Psoas muscle (tissue), 8 donors: ENCODE data around the gene CLCA1. TPM values are rescaled to one million over a fixed set of nuclear protein-coding genes. Genes with fewer than 3 reads are reported as not detected.

Source experiments
- ATAC-seq, 4 donors: fragments of 200-7000 bp; cut with Tn5 transposase; one replicate each; pipeline ENCODE4 v1.9.1; 2020; ENCODE audit warnings: moderate library complexity in 3 of 4, mild to moderate bottlenecking in 2 of 4
- DNase-seq, 2 donors: peaks; one replicate each; pipeline ENCODE4 v3.0.0-alpha.2; 2020
- H3K27ac ChIP-seq: fragments of 200-600 bp; one replicate; pipeline ENCODE4 v1.8.0; 2022
- H3K27me3 ChIP-seq, 3 donors: fragments of 200-600 bp in 1 of 3; one replicate each; pipeline versions ENCODE4 v1.6.1 to v1.8.0; 2013 to 2022; ENCODE audit warnings: low read length in 2 of 3, mild to moderate bottlenecking in 2 of 3, moderate library complexity in 1 of 3; ENCODE audit not compliant: insufficient read depth in 3 of 3
- H3K36me3 ChIP-seq, 2 donors: fragments of 200-600 bp in 1 of 2; one replicate each; pipeline versions ENCODE4 v1.6.1 to v1.8.0; 2013 to 2022; ENCODE audit warnings: low read depth in 1 of 2, mild to moderate bottlenecking in 1 of 2, moderate library complexity in 1 of 2; ENCODE audit not compliant: insufficient read depth in 1 of 2
- H3K4me1 ChIP-seq: fragments of 200-600 bp; one replicate; pipeline ENCODE4 v1.8.0; 2022
- H3K4me3 ChIP-seq: fragments of 200-600 bp; one replicate; pipeline ENCODE4 v1.8.0; 2022; ENCODE audit warnings: mild to moderate bottlenecking
- H3K9me3 ChIP-seq: fragments of 200-600 bp; one replicate; pipeline ENCODE4 v1.8.0; 2022
- WGBS, 3 donors: extraction: QIAGEN DNeasy Blood & Tissue Kit; methylation state at CpG; one replicate each; pipeline versions ENCODE4 v1.1.6 to v1.1.7; 2013; 5-methylcytosine and 5-hydroxymethylcytosine counted together
- intact Hi-C, 2 donors: fragments of 100-400 bp; cut with DNase I; formaldehyde crosslinking; loops; one replicate each; pipeline versions ENCODE4 v1.11.0 to v1.14.2; 2022
- polyA plus RNA-seq, 3 donors: library from polyadenylated mRNA; stranded (reverse); fragments of 200-250 nt; gene quantifications; one replicate each; pipeline ENCODE4 v1.2.3, GENCODE V29; 2013
- total RNA-seq, 4 donors: library from RNA; stranded (reverse); fragmentation: NEBNext Ultra II Directional in 2 of 4; extraction: Animal tissue kit (Norgen Biotek cat#: 25700) in 2 of 4; gene quantifications; one replicate each; pipeline versions ENCODE4 v1.2.1 to v1.2.4, GENCODE V29; 2021 to 2023
- TF ChIP-seq, protein P1 (sequence below): fragments of 200-600 bp; IDR thresholded peaks from one replicate; pipeline ENCODE4 v1.8.0; 2022; ENCODE audit warnings: antibody characterized with exemption
- donor health status: healthy with polysubstance abuse.
- donor health status: DM: no; HTN: no; CAD: no; lungs with moderate emphysema.
- donor health status: Bipolar disorder and iron deficiency.
- donor health status: healthy.
- donor health status: DM: yes; HTN: yes; CAD: no.
- donor health status: DM: no; HTN: no; CAD: no.
- donor health status: DM: no; HTN: no; CAD: no.
- donor health status: DM: yes; HTN: yes; CAD: no.

CLCA1 gene
- total and polyA plus RNA-seq, 7 donors, result 0.03 to 0.09 (median 0.07) TPM; not detected in 4

DNA sequence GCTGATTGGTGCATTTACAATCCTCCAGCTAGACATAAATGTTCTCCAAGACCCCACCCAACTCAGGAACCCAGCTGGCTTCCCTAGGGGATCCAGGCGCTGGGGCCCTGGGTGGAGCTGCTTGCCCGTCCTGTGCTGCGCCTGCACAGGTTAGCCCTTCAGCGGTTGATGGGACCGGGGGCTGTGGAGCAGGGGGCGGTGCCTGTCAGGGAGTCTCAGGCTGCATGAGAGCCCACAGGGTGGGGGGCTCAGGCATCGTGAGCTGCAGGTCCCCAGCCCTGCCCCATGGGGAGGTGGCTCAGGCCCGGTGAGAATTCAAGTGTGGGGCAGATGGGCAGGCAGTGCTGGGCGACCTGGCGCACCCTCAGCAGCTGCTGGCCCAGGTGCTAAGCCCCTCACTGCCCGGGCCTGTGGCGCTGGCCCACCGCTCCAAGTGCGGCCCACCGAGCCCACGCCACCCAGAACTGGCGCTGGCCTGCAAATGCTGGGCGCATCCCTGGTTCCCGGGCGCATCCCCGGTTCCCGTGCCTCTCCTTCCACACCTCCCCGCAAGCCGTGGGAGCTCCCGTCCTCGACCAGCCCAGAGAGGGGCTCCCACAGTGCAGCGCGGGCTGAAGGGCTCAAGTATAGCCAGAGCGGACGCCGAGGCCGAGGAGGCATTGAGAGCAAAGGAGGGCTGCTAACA, 55.1 kb downstream of the CLCA1 start:
- Histone ChIP-seq H3K4me1 (no peaks in the 10 kb centered on the region), H3K9me3 (no peaks in the 10 kb centered on the region), H3K4me3 (no peak overlapping the region), H3K36me3 (no peaks in the 10 kb centered on the region), H3K27me3 (no peaks in the 10 kb centered on the region), H3K27ac (no peak overlapping the region)
- DNase-seq (no peak), ATAC-seq (no peak)
- 91 to 96% (median 96%) methylated on average over 30 to 32 of the region's 32 CpGs for WGBS, 3 donors
- intact Hi-C loops, result no loop called here
- TF ChIP-seq, protein P1, sequence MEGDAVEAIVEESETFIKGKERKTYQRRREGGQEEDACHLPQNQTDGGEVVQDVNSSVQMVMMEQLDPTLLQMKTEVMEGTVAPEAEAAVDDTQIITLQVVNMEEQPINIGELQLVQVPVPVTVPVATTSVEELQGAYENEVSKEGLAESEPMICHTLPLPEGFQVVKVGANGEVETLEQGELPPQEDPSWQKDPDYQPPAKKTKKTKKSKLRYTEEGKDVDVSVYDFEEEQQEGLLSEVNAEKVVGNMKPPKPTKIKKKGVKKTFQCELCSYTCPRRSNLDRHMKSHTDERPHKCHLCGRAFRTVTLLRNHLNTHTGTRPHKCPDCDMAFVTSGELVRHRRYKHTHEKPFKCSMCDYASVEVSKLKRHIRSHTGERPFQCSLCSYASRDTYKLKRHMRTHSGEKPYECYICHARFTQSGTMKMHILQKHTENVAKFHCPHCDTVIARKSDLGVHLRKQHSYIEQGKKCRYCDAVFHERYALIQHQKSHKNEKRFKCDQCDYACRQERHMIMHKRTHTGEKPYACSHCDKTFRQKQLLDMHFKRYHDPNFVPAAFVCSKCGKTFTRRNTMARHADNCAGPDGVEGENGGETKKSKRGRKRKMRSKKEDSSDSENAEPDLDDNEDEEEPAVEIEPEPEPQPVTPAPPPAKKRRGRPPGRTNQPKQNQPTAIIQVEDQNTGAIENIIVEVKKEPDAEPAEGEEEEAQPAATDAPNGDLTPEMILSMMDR, result no peak

DNA sequence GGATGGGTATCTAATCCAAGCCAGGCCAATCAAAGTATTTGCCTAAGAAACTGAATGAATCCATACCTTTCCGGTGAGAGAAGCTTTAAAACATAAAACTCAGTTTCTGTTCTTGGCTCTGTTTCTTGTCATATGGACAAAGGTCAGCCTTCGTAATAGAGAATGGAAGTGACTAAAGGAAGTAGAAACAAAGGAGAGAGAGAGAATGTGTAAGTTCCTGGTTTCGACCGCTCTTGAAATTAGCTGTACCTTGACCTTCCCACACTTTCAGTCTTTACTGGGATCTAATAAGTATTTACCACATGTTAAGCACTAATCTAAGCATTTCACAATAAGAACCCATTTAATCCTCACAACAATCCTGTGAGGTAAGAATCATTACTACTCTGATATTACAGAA, 58.6 kb downstream of the CLCA1 start:
- TF ChIP-seq, protein P1, result no peak
- H3K27me3 ChIP-seq, result no peaks in the 10 kb centered on the region
- no peak for DNase-seq
- no peak for ATAC-seq
- H3K4me1 ChIP-seq, result no peaks in the 10 kb centered on the region
- H3K27ac ChIP-seq, result no peak overlapping the region
- intact Hi-C loops, result no loop called here
- WGBS, 3 donors, result 72 to 78% (median 72%) methylated on average over 4 of the region's 4 CpGs
- H3K36me3 ChIP-seq, result no peaks in the 10 kb centered on the region
- H3K4me3 ChIP-seq, result no peak overlapping the region
- H3K9me3 ChIP-seq, result no peaks in the 10 kb centered on the region

DNA sequence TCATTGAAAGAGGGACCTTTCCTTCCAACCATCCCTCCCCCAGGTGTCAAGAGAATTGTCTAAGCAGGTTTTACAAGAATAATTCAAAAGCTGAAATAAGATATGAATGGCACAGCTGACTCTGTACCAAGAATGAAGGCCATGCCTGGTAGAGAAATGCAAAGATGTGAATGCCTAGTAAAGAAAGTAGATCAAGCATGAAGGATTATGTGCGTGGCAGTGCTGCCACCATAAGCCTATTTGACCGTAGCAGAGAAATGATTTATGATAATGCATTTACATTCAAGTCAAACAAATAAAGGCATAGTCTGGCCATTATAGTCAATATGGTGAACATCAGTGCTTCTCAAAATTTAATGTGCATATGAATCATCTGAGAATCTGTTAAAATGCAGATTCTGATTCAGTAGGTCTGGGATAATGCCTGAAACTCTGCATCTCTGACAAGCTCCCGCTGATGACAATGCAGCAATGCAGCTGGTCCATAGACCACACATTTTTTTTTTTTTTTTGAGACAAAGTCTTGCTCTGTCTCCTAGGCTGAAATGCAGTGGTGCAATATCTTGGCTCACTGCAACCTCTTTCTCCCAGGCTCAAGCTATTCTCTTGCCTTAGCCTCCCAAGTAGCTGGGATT, 61.6 kb downstream of the CLCA1 start:
- no peak overlapping the region for H3K27ac ChIP-seq
- H3K9me3 ChIP-seq, result no peaks in the 10 kb centered on the region
- H3K4me3 ChIP-seq, result no peak overlapping the region
- no peak for DNase-seq
- WGBS, 3 donors, result 56 to 60% (median 58%) methylated on average over 3 of the region's 3 CpGs
- TF ChIP-seq, protein P1, result no peak
- intact Hi-C loops, result no loop called here
- H3K36me3 ChIP-seq, result no peaks in the 10 kb centered on the region
- H3K4me1 ChIP-seq, result no peaks in the 10 kb centered on the region
- no peak for ATAC-seq
- no peaks in the 10 kb centered on the region for H3K27me3 ChIP-seq

- H3K27ac ChIP-seq, result no peak overlapping the region
- 63 to 72% (median 65%) methylated on average over 4 of the region's 4 CpGs for WGBS, 3 donors
- no peaks in the 10 kb centered on the region for H3K9me3 ChIP-seq
- no peak for DNase-seq
- no peaks in the 10 kb centered on the region for H3K27me3 ChIP-seq
- ATAC-seq, result no peak
- H3K36me3 ChIP-seq, result no peaks in the 10 kb centered on the region
- no peak overlapping the region for H3K4me3 ChIP-seq
- TF ChIP-seq, protein P1, result no peak
- no peaks in the 10 kb centered on the region for H3K4me1 ChIP-seq
- intact Hi-C loops, result no loop called here
These were observed 69.4 kb downstream of the CLCA1 start for GRCh38 chr1:86537928-86538695.
